Natural killer cell treated with Interleukin-12 subunit alpha and Interleukin-12 subunit beta and Interleukin-15 and Interleukin-18, amount 100 ng/mL, for 72 hours (primary cell): ENCODE results near the gene GAMT. TPM values are rescaled to one million over a fixed set of nuclear protein-coding genes. Genes with fewer than 3 reads are reported as not detected.
A peak's percentile ranks its signal among the peaks of the same experiment; 100 is the strongest.

Experiments used
- ATAC-seq, 2 donors: fragments of 150-1000 bp; cut with Tn5 transposase in 1 of 2; sonication (Bioruptor Pico), chemical (Tn5 transposase) in 1 of 2; 2 replicates each; pipeline ENCODE4 v1.10.0; 2021
- DNase-seq: peaks from one replicate; pipeline ENCODE4 v3.0.0; 2022; ENCODE audit warnings: low spot score
- H3K27ac Mint-ChIP-seq, 2 donors: 1 replicate in 1 of 2; 2 replicates in 1 of 2; pipeline ENCODE4 v1.8.0; 2022; ENCODE audit warnings: mixed read lengths in 2 of 2, mild to moderate bottlenecking in 1 of 2, moderate library complexity in 1 of 2
- H3K27me3 Mint-ChIP-seq, 2 donors: 1 replicate in 1 of 2; 2 replicates in 1 of 2; pipeline ENCODE4 v1.8.0; 2022; ENCODE audit warnings: mixed read lengths in 2 of 2
- H3K36me3 Mint-ChIP-seq: one replicate; pipeline ENCODE4 v1.8.0; 2022; ENCODE audit warnings: mixed read lengths
- H3K4me1 Mint-ChIP-seq, 2 donors: 1 replicate in 1 of 2; 2 replicates in 1 of 2; pipeline ENCODE4 v1.8.0; 2022; ENCODE audit warnings: low read depth in 2 of 2, mixed read lengths in 2 of 2, mild to moderate bottlenecking in 1 of 2
- H3K4me3 Mint-ChIP-seq: one replicate; pipeline ENCODE4 v1.8.0; 2022; ENCODE audit warnings: mixed read lengths
- H3K9me3 Mint-ChIP-seq: 2 replicates; pipeline ENCODE4 v1.8.0; 2022; ENCODE audit warnings: mixed read lengths
- total RNA-seq, 2 donors: library from RNA; stranded (reverse); gene quantifications; one replicate each; pipeline ENCODE4 v1.2.3, GENCODE V29; 2022

Gene GAMT
- total RNA-seq, 2 donors from 2014 or later, result 5.2 to 15.6 TPM

DNA sequence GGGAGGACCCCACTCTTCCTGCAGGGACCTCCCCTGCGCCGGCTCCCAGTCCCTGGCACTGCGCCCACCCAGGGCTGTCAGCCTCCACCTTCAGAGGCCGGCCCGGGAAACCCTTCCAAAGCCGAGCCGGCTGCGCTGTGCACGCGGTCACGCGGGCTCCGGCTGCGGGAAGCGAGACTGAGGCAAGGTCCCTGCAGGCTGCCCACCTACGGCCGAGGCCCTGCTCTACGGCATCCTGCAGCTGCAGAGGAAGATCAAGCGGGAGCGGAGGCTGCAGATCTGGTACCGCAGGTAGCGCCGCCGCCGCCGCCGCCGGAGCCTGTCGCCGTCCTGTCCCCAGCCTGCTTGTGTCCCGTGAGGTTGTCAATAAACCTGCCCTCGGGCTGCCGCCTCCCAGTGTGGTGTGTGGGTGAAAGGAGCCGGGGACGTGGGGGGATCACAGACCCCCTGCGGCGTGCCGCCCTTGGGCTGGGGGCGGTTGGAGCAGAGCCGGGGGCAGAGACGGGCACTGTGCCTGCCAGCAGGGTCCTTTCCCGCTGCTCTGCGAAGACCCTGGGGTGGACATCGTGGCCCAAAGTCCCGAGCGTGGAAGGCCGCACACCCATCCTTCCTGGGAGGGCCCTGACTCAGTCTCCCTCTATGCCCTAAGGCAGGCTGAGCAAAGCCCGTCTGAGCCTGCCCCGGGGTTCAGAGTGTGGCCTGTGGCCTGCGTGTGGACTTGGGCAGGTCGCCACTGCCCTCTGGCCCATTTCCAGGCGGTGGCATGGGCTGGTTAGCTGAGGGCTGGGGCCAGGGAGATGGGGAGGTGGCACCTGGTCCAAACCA lies 5.9 kb downstream of the GAMT start:
- no peaks in the 10 kb centered on the region for H3K27me3 Mint-ChIP-seq
- no peaks in the 10 kb centered on the region for H3K4me1 Mint-ChIP-seq
- H3K9me3 Mint-ChIP-seq, result no peaks in the 10 kb centered on the region
- no peak overlapping the region for H3K4me3 Mint-ChIP-seq
- ATAC-seq (peak in 1 of 2 donors; percentile 1), DNase-seq (no peak)
- no peak overlapping the region for H3K27ac Mint-ChIP-seq
- no peaks in the 10 kb centered on the region for H3K36me3 Mint-ChIP-seq

DNA sequence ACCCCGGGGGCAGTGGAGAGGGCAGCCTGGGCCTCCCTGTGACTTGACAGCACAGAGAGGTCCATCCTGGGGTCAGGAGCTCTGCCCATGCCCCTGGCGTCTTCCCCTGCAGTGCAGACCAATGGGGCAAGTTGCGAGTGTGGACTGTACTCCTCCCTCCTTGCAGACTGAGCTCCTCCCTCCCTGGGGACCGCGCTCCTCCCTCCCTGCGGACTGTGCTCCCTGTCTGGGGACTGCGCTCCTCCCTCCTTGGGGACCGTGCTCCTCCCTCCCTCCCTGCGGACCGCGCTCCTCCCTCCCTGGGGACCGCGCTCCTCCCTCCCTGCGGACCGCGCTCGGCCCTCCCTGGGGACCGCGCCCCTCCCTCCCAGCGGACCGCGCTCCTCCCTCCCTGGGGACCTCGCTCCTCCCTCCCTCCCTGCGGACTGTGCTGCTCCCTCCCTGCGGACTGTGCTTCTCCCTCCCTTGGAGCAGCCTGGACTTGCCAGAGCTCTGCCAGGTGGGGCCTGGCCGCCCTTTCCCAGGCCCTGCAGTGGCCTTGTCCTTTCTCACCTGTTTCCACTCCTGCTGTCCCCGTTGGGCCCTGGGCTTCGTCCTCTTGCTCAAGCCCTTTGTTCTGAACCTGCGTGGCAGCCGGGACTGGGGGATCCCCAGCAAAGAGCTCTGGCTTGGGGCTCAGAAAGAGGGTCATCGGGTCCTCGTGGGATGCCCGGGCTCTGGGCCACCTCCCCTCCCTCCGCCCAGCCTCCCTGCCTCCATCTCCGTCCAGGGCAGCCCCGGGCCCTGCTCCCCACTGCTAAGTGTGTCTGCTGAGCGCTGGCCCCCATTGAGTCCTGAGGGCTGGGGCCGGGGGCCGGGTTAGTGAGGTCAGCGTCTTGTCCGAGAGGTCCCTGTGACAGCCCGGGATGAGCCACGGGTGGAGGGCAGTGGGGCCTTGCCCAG lies 6.8 kb downstream of the GAMT start:
- no peak overlapping the region for H3K4me3 Mint-ChIP-seq
- no peak overlapping the region for H3K27ac Mint-ChIP-seq
- ATAC-seq, result peak in 1 of 2 donors; percentile 10
- DNase-seq, result no peak
- no peaks in the 10 kb centered on the region for H3K27me3 Mint-ChIP-seq
- H3K4me1 Mint-ChIP-seq, result no peaks in the 10 kb centered on the region
- no peaks in the 10 kb centered on the region for H3K9me3 Mint-ChIP-seq
- no peaks in the 10 kb centered on the region for H3K36me3 Mint-ChIP-seq

DNA sequence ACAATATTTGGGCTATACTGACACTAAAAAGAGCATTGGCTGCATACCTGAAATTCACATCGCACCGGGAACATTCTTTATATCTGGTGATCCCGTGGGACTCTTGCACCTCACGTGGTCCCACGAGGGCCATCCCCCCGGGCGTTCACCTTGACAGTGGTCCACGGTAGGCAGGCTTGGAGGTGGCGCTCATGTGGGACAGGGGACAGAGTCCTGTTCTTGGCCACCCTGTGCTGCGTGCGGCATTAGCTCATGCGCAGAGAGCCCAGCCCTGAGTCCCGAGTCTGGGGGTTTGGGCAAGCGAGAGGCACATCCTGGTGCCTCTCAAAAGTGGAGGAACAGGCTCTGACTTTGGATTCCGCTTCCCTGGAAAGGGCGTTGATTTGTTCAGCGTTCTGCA lies 7.5 kb downstream of the GAMT start:
- DNase-seq (no peak), ATAC-seq (no peak)
- H3K36me3 Mint-ChIP-seq, result no peaks in the 10 kb centered on the region
- no peak overlapping the region for H3K27ac Mint-ChIP-seq
- H3K9me3 Mint-ChIP-seq, result no peaks in the 10 kb centered on the region
- peaks cover 0 to 2% of the 10 kb centered on the region in 2 donors for H3K4me1 Mint-ChIP-seq
- H3K4me3 Mint-ChIP-seq, result no peak overlapping the region
- no peaks in the 10 kb centered on the region for H3K27me3 Mint-ChIP-seq

DNA sequence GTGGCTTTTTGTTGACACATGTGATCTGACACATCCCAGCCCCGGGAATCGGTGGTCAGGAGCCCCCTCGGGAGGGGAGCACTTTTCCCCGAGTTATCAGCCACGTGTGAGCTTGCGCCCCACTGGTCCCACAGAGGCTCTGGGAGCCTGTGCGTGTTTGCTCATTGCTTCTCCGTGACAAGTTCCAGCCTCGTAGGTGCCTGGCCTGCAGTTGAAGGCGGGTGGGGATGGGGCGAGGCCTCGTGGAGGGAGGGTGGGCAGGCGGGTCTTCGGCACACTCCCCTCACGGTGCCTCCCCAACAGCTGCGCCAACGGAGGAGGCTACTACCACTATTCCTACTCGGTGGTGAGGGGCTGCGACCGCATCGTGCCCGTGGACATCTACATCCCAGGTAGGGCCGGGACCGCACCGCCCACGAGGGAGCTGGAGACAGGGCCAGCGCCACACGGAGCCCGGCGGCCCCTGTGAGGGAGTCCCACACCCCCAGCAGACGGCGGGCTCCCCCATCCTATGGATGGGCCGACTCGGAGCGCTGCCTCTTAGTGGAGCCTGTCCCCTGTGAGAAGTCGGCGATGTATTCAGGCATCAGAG lies 8.3 kb downstream of the GAMT start:
- DNase-seq (no peak), ATAC-seq (no peak)
- H3K4me1 Mint-ChIP-seq, result peaks cover 0 to 2% of the 10 kb centered on the region in 2 donors
- no peaks in the 10 kb centered on the region for H3K27me3 Mint-ChIP-seq
- H3K4me3 Mint-ChIP-seq, result no peak overlapping the region
- no peaks in the 10 kb centered on the region for H3K9me3 Mint-ChIP-seq
- H3K27ac Mint-ChIP-seq, result no peak overlapping the region
- H3K36me3 Mint-ChIP-seq, result no peaks in the 10 kb centered on the region

GRCh38 chr19:1392407-1392806 lies 8.9 kb downstream of the GAMT start:
- ATAC-seq, result no peak

DNA sequence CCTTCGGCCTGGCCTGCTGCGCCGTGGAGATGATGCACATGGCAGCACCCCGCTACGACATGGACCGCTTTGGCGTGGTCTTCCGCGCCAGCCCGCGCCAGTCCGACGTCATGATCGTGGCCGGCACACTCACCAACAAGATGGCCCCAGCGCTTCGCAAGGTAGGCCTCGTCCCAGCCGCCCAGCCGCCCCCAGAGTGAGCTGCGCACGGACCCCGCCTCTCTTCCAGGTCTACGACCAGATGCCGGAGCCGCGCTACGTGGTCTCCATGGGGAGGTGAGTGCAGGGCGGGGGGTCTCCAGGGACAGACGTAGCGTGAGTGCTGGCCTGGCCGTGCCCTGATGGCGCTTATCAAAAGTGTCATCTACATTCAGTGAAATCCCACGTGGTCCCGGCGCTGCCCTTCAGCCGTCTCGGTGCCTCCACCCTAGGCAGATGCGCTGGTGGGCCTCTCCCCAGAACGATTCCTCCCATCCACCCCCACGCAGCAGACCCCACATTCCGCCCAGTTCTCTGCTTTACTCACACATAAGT lies 10.4 kb downstream of the GAMT start:
- Mint-ChIP-seq H3K4me3 (no peak overlapping the region), H3K9me3 (no peaks in the 10 kb centered on the region), H3K27me3 (no peaks in the 10 kb centered on the region), H3K27ac (no peak overlapping the region), H3K4me1 (peaks cover 0 to 10% of the 10 kb centered on the region in 2 donors), H3K36me3 (no peaks in the 10 kb centered on the region)
- ATAC-seq (no peak), DNase-seq (no peak)

More at GRCh38 chr19:1392407-1392806, 8.9 kb downstream of the GAMT start:
- Mint-ChIP-seq H3K27me3 (no peaks in the 10 kb centered on the region), H3K9me3 (no peaks in the 10 kb centered on the region), H3K27ac (no peak overlapping the region), H3K4me1 (peaks cover 0 to 2% of the 10 kb centered on the region in 2 donors), H3K36me3 (no peaks in the 10 kb centered on the region), H3K4me3 (no peak overlapping the region)
- DNase-seq, result no peak

- Mint-ChIP-seq H3K9me3 (no peaks in the 10 kb centered on the region), H3K27ac (no peak overlapping the region), H3K27me3 (no peaks in the 10 kb centered on the region), H3K36me3 (no peaks in the 10 kb centered on the region), H3K4me1 (peaks cover 5 to 13% of the 10 kb centered on the region in 2 donors), H3K4me3 (no peak overlapping the region)
- ATAC-seq (no peak), DNase-seq (no peak)
Measured at GRCh38 chr19:1389033-1389940, 12.1 kb downstream of the GAMT start.

- H3K27ac Mint-ChIP-seq, result no peak overlapping the region
Measured at GRCh38 chr19:1388637-1389026, 12.7 kb downstream of the GAMT start.

GRCh38 chr19:1387684-1388636 lies 13.4 kb downstream of the GAMT start:
- DNase-seq (no peak), ATAC-seq (no peak)
- Mint-ChIP-seq H3K27me3 (no peaks in the 10 kb centered on the region), H3K36me3 (no peaks in the 10 kb centered on the region), H3K4me3 (no peak overlapping the region), H3K4me1 (peaks cover 13 to 21% of the 10 kb centered on the region in 2 donors), H3K27ac (no peak overlapping the region), H3K9me3 (no peaks in the 10 kb centered on the region)

More at GRCh38 chr19:1388637-1389026, 12.7 kb downstream of the GAMT start:
- Mint-ChIP-seq H3K4me1 (peaks cover 6 to 15% of the 10 kb centered on the region in 2 donors), H3K36me3 (no peaks in the 10 kb centered on the region), H3K9me3 (no peaks in the 10 kb centered on the region), H3K4me3 (no peak overlapping the region), H3K27me3 (no peaks in the 10 kb centered on the region)
- DNase-seq, result no peak
- no peak for ATAC-seq

- no peaks in the 10 kb centered on the region for H3K9me3 Mint-ChIP-seq
- no peak overlapping the region for H3K27ac Mint-ChIP-seq
- H3K4me1 Mint-ChIP-seq, result peaks cover 16 to 24% of the 10 kb centered on the region in 2 donors
- H3K36me3 Mint-ChIP-seq, result no peaks in the 10 kb centered on the region
- H3K27me3 Mint-ChIP-seq, result no peaks in the 10 kb centered on the region
- H3K4me3 Mint-ChIP-seq, result no peak overlapping the region
- DNase-seq, result no peak
- no peak for ATAC-seq
Measured at GRCh38 chr19:1386945-1387683, 14.2 kb downstream of the GAMT start.

DNA sequence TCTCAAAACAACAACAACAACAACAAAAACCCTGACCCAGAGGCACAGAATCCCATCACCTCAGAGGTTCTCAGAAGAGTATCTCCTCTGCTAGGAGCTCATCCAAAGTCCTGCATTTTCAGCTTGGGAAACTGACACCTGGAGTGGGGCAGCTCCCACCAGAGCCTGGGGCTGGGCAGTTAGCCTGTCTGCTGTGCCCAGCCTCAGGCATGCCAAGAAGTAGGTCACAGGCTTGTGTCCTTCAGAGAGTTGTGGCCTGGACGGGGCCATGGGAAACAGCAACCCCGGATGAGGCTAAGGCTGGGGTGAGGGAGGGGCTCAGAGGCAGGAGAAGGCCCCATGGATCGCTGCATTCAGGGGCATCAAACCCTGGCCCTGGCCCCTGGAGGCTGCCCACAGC lies 15.5 kb downstream of the GAMT start:
- Mint-ChIP-seq H3K27me3 (no peaks in the 10 kb centered on the region), H3K9me3 (no peaks in the 10 kb centered on the region), H3K4me3 (no peak overlapping the region), H3K4me1 (peaks cover 16 to 24% of the 10 kb centered on the region in 2 donors), H3K27ac (no peak overlapping the region), H3K36me3 (no peaks in the 10 kb centered on the region)
- DNase-seq (no peak), ATAC-seq (no peak)
